ENCODE data around the gene CPS1.

CPS1 gene

GRCh38 chr2:210539035-210539434, 17.4 kb upstream of the CPS1 start:
- peaks cover 12 to 15% of the 10 kb centered on the region in 2 donors for H3K27me3 Mint-ChIP-seq
- no peaks in the 10 kb centered on the region for H3K9me3 Mint-ChIP-seq
- H3K4me1 Mint-ChIP-seq (ENCODE audit: low read depth in 2 of 2): no peaks in the 10 kb centered on the region
- ATAC-seq (replicated peaks) (no peak), DNase-seq (no peak)
- H3K36me3 Mint-ChIP-seq (ENCODE audit: insufficient read depth): no peaks in the 10 kb centered on the region
- no peak overlapping the region for H3K27ac Mint-ChIP-seq
- H3K4me3 Mint-ChIP-seq: no peak overlapping the region

GRCh38 chr2:210539578-210540416, 16.6 kb upstream of the CPS1 start:
- DNase-seq (no peak), ATAC-seq (replicated peaks) (no peak)
- Mint-ChIP-seq H3K27ac (no peak overlapping the region), H3K27me3 (peaks cover 12 to 15% of the 10 kb centered on the region in 2 donors), H3K9me3 (no peaks in the 10 kb centered on the region), H3K4me1 (ENCODE audit: low read depth in 2 of 2) (no peaks in the 10 kb centered on the region), H3K4me3 (no peak overlapping the region), H3K36me3 (ENCODE audit: insufficient read depth) (no peaks in the 10 kb centered on the region)

GRCh38 chr2:210540471-210540870, 15.9 kb upstream of the CPS1 start:
- Mint-ChIP-seq H3K4me3 (no peak overlapping the region), H3K9me3 (no peaks in the 10 kb centered on the region), H3K27ac (no peak overlapping the region), H3K27me3 (peaks cover 12 to 15% of the 10 kb centered on the region in 2 donors), H3K4me1 (ENCODE audit: low read depth in 2 of 2) (no peaks in the 10 kb centered on the region), H3K36me3 (ENCODE audit: insufficient read depth) (no peaks in the 10 kb centered on the region)
- ATAC-seq (replicated peaks) (no peak), DNase-seq (no peak)

GRCh38 chr2:210540900-210541289, 15.5 kb upstream of the CPS1 start:
- Mint-ChIP-seq H3K4me1 (ENCODE audit: low read depth in 2 of 2) (no peaks in the 10 kb centered on the region), H3K27ac (no peak overlapping the region), H3K36me3 (ENCODE audit: insufficient read depth) (no peaks in the 10 kb centered on the region), H3K4me3 (no peak overlapping the region), H3K27me3 (peaks cover 12 to 15% of the 10 kb centered on the region in 2 donors), H3K9me3 (no peaks in the 10 kb centered on the region)
- no peak for ATAC-seq (replicated peaks)
- DNase-seq: no peak

GRCh38 chr2:210541290-210541902, 15.0 kb upstream of the CPS1 start:
- Mint-ChIP-seq H3K27ac (no peak overlapping the region), H3K27me3 (peaks cover 12 to 15% of the 10 kb centered on the region in 2 donors), H3K36me3 (ENCODE audit: insufficient read depth) (no peaks in the 10 kb centered on the region), H3K9me3 (no peaks in the 10 kb centered on the region), H3K4me1 (ENCODE audit: low read depth in 2 of 2) (no peaks in the 10 kb centered on the region), H3K4me3 (no peak overlapping the region)
- no peak for DNase-seq
- ATAC-seq (replicated peaks): no peak

- no peak for ATAC-seq (replicated peaks)
- H3K27me3 Mint-ChIP-seq: peaks cover 12% of the 10 kb centered on the region in 2 donors
- H3K27ac Mint-ChIP-seq: no peak overlapping the region
- no peaks in the 10 kb centered on the region for H3K4me1 Mint-ChIP-seq (ENCODE audit: low read depth in 2 of 2)
- DNase-seq: no peak
- H3K9me3 Mint-ChIP-seq: no peaks in the 10 kb centered on the region
- no peaks in the 10 kb centered on the region for H3K36me3 Mint-ChIP-seq (ENCODE audit: insufficient read depth)
- no peak overlapping the region for H3K4me3 Mint-ChIP-seq
Observed at GRCh38 chr2:210544007-210544590, 12.3 kb upstream of the CPS1 start.

- ATAC-seq (replicated peaks): no peak
- H3K27me3 Mint-ChIP-seq: peaks cover 5 to 7% of the 10 kb centered on the region in 2 donors
- DNase-seq: no peak
- no peaks in the 10 kb centered on the region for H3K4me1 Mint-ChIP-seq (ENCODE audit: low read depth in 2 of 2)
- H3K4me3 Mint-ChIP-seq: no peak overlapping the region
- H3K27ac Mint-ChIP-seq: no peak overlapping the region
- no peaks in the 10 kb centered on the region for H3K9me3 Mint-ChIP-seq
- no peaks in the 10 kb centered on the region for H3K36me3 Mint-ChIP-seq (ENCODE audit: insufficient read depth)
Observed at GRCh38 chr2:210544831-210545230, 11.6 kb upstream of the CPS1 start.

GRCh38 chr2:210546424-210547208, 9.8 kb upstream of the CPS1 start:
- ATAC-seq (replicated peaks) (no peak), DNase-seq (no peak)
- H3K36me3 Mint-ChIP-seq (ENCODE audit: insufficient read depth): no peaks in the 10 kb centered on the region
- no peaks in the 10 kb centered on the region for H3K27me3 Mint-ChIP-seq
- H3K4me3 Mint-ChIP-seq: no peak overlapping the region
- H3K4me1 Mint-ChIP-seq (ENCODE audit: low read depth in 2 of 2): no peaks in the 10 kb centered on the region
- H3K9me3 Mint-ChIP-seq: no peaks in the 10 kb centered on the region
- no peak overlapping the region for H3K27ac Mint-ChIP-seq

GRCh38 chr2:210548031-210548430, 8.4 kb upstream of the CPS1 start:
- H3K9me3 Mint-ChIP-seq: no peaks in the 10 kb centered on the region
- H3K36me3 Mint-ChIP-seq (ENCODE audit: insufficient read depth): no peaks in the 10 kb centered on the region
- no peak for ATAC-seq (replicated peaks)

GRCh38 chr2:210548878-210549384, 7.5 kb upstream of the CPS1 start:
- H3K27me3 Mint-ChIP-seq: no peaks in the 10 kb centered on the region
- H3K9me3 Mint-ChIP-seq: no peaks in the 10 kb centered on the region
- no peak for DNase-seq
- no peaks in the 10 kb centered on the region for H3K4me1 Mint-ChIP-seq (ENCODE audit: low read depth in 2 of 2)
- no peak overlapping the region for H3K27ac Mint-ChIP-seq
- ATAC-seq (replicated peaks): no peak
- H3K36me3 Mint-ChIP-seq (ENCODE audit: insufficient read depth): no peaks in the 10 kb centered on the region
- H3K4me3 Mint-ChIP-seq: no peak overlapping the region

More at GRCh38 chr2:210548031-210548430, 8.4 kb upstream of the CPS1 start:
- Mint-ChIP-seq H3K27me3 (no peaks in the 10 kb centered on the region), H3K4me1 (ENCODE audit: low read depth in 2 of 2) (no peaks in the 10 kb centered on the region), H3K4me3 (no peak overlapping the region), H3K27ac (no peak overlapping the region)
- DNase-seq: no peak

- Mint-ChIP-seq H3K27me3 (peaks cover 0 to 8% of the 10 kb centered on the region in 2 donors), H3K36me3 (ENCODE audit: insufficient read depth) (no peaks in the 10 kb centered on the region), H3K9me3 (no peaks in the 10 kb centered on the region), H3K27ac (no peak overlapping the region), H3K4me3 (no peak overlapping the region), H3K4me1 (ENCODE audit: low read depth in 2 of 2) (no peaks in the 10 kb centered on the region)
- DNase-seq (no peak), ATAC-seq (replicated peaks) (no peak)
Observed at GRCh38 chr2:210551001-210551400, 5.4 kb upstream of the CPS1 start.

GRCh38 chr2:210553373-210553772, 3.0 kb upstream of the CPS1 start:
- Mint-ChIP-seq H3K4me1 (ENCODE audit: low read depth in 2 of 2) (no peaks in the 10 kb centered on the region), H3K36me3 (ENCODE audit: insufficient read depth) (no peaks in the 10 kb centered on the region), H3K9me3 (no peaks in the 10 kb centered on the region), H3K27me3 (peaks cover 0 to 8% of the 10 kb centered on the region in 2 donors), H3K4me3 (no peak overlapping the region), H3K27ac (no peak overlapping the region)
- ATAC-seq (replicated peaks) (no peak), DNase-seq (no peak)

GRCh38 chr2:210555555-210555954, 844 bp upstream of the CPS1 start:
- no peak for DNase-seq
- Mint-ChIP-seq H3K9me3 (no peaks in the 10 kb centered on the region), H3K4me1 (ENCODE audit: low read depth in 2 of 2) (no peaks in the 10 kb centered on the region), H3K36me3 (ENCODE audit: insufficient read depth) (no peaks in the 10 kb centered on the region), H3K27ac (no peak overlapping the region), H3K27me3 (peaks cover 0 to 8% of the 10 kb centered on the region in 2 donors), H3K4me3 (no peak overlapping the region)
- ATAC-seq (replicated peaks): no peak

All from effector memory CD8-positive, alpha-beta T cell (primary cell).